Measurements from ENCODE around the gene LIN7B. TPM values are rescaled to one million over a fixed set of nuclear protein-coding genes. Genes with fewer than 3 reads are reported as not detected.
A peak's percentile ranks its signal among the peaks of the same experiment; 100 is the strongest.

LIN7B gene
- total and polyA plus RNA-seq, 9 of the 15 experiments (the other 6 are each of a cell fraction or from before 2014, with no cell fraction given): 0.89 to 15.7 (median 4.0) TPM

DNA sequence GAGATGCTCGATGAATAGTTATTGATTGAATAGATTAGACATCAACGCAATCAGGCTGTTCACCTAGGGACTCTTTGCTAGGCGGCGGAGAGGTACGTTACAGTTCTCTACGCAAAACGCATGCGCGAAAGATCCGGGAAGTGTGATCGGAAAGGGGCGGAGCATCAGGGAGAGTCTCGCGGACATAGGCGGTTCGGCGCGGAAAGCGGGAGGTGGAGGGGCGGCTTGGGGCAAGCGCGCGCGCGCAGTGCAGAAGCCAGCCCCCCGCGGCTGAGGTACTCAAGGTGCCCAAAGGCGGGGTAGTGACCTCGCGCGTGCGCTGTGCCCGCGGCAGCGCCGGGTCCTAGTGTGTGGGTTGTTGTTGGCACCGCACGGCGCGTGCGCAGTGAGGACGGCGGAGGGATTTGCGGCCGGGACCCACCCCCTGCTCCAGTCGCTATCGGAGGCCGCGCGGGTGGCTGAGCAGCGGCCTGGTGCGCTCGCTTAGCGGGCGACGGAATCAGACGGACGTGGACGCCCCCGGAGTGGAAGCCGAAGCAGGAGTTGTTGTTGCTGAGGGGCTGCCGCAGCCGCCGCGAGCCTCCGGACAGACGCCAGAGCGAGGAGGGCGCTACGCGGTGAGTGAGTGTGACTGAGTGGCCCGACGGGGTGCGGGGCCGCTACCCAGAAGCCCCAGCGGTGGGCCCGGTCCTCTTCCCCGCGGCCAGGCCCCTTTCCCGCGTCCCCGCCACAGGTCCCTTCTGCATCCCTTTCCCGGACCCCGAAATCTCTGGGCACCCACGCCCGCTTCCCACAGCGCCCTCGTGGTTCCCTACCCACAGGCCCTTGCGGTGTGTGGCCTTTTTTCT lies 28.9 kb upstream of the LIN7B start, which contains the start of gene SNRNP70 (continued):
- TF ChIP-seq, protein P1, sequence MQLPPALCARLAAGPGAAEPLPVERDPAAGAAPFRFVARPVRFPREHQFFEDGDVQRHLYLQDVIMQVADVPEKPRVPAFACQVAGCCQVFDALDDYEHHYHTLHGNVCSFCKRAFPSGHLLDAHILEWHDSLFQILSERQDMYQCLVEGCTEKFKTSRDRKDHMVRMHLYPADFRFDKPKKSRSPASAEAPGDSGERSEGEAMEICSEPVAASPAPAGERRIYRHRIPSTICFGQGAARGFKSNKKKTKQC (CRISPR knock-in tag; IDR thresholded peaks at IDR 0.05): peak; percentile 60; the same call in 1 of the 2 replicates
- TF ChIP-seq FOXA1 (IDR thresholded peaks at IDR 0.05; ENCODE audit: borderline replicate concordance) (no peak), HDAC8 (tag; IDR thresholded peaks at IDR 0.05) (0 out of 2 replicates have a peak, but pooled peaks have one; percentile 67), KLF13 (tag; IDR thresholded peaks at IDR 0.05; ENCODE audit: borderline replicate concordance, low read depth) (peak; percentile 34; the same call in 1 of the 2 replicates), HDAC1 (IDR thresholded peaks at IDR 0.05) (peak in 1 of 2 experiments; percentile 91; a peak in 2 of 4 replicates), KAT8 (IDR thresholded peaks at IDR 0.05; ENCODE audit: low read depth) (no peak), ZKSCAN1 (IDR thresholded peaks at IDR 0.05; ENCODE audit: low read depth, low read length) (peak; percentile 32; the same call in 1 of the 2 replicates), NR4A1 (CRISPR knock-in tag; IDR thresholded peaks at IDR 0.05) (peak; percentile 92; the same call in 1 of the 2 replicates), NR4A1 (tag; IDR thresholded peaks at IDR 0.05) (no peak), GABPB2 (CRISPR knock-in tag; conservative IDR thresholded peaks at IDR 0.05) (no peak; the same call in 1 of the 2 replicates), MEF2D (tag; conservative IDR thresholded peaks at IDR 0.05; ENCODE audit: low read depth) (no peak), BRF1 (IDR thresholded peaks at IDR 0.05; ENCODE audit: borderline replicate concordance, extremely low read depth, insufficient read length) (no peak), U2AF1 (optimal IDR thresholded peaks at IDR 0.05; ENCODE audit: low read depth, low read length) (peak; percentile 93), PHF8 (IDR thresholded peaks at IDR 0.05; ENCODE audit: borderline replicate concordance, low read length) (peak; percentile 95), ZNF143 (CRISPR knock-in tag; IDR thresholded peaks at IDR 0.05) (peak; percentile 82)
- TF ChIP-seq, protein P2, sequence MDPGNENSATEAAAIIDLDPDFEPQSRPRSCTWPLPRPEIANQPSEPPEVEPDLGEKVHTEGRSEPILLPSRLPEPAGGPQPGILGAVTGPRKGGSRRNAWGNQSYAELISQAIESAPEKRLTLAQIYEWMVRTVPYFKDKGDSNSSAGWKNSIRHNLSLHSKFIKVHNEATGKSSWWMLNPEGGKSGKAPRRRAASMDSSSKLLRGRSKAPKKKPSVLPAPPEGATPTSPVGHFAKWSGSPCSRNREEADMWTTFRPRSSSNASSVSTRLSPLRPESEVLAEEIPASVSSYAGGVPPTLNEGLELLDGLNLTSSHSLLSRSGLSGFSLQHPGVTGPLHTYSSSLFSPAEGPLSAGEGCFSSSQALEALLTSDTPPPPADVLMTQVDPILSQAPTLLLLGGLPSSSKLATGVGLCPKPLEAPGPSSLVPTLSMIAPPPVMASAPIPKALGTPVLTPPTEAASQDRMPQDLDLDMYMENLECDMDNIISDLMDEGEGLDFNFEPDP (CRISPR knock-in tag; IDR thresholded peaks at IDR 0.05): 0 out of 2 replicates have a peak, but pooled peaks have one; percentile 86
- TF ChIP-seq, protein P3, sequence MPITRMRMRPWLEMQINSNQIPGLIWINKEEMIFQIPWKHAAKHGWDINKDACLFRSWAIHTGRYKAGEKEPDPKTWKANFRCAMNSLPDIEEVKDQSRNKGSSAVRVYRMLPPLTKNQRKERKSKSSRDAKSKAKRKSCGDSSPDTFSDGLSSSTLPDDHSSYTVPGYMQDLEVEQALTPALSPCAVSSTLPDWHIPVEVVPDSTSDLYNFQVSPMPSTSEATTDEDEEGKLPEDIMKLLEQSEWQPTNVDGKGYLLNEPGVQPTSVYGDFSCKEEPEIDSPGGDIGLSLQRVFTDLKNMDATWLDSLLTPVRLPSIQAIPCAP (CRISPR knock-in tag; IDR thresholded peaks at IDR 0.05; ENCODE audit: borderline replicate concordance): no peak
- TF ChIP-seq, protein P4, sequence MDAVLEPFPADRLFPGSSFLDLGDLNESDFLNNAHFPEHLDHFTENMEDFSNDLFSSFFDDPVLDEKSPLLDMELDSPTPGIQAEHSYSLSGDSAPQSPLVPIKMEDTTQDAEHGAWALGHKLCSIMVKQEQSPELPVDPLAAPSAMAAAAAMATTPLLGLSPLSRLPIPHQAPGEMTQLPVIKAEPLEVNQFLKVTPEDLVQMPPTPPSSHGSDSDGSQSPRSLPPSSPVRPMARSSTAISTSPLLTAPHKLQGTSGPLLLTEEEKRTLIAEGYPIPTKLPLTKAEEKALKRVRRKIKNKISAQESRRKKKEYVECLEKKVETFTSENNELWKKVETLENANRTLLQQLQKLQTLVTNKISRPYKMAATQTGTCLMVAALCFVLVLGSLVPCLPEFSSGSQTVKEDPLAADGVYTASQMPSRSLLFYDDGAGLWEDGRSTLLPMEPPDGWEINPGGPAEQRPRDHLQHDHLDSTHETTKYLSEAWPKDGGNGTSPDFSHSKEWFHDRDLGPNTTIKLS (IDR thresholded peaks at IDR 0.05; ENCODE audit: borderline replicate concordance, low read depth): peak; percentile 83
